ENCODE results near the gene COL18A1. TPM values are rescaled to one million over a fixed set of nuclear protein-coding genes. Genes with fewer than 3 reads are reported as not detected.

The COL18A1 gene
- polyA plus RNA-seq, 3 donors, result 0.80 to 4.1 (median 1.1) TPM

DNA sequence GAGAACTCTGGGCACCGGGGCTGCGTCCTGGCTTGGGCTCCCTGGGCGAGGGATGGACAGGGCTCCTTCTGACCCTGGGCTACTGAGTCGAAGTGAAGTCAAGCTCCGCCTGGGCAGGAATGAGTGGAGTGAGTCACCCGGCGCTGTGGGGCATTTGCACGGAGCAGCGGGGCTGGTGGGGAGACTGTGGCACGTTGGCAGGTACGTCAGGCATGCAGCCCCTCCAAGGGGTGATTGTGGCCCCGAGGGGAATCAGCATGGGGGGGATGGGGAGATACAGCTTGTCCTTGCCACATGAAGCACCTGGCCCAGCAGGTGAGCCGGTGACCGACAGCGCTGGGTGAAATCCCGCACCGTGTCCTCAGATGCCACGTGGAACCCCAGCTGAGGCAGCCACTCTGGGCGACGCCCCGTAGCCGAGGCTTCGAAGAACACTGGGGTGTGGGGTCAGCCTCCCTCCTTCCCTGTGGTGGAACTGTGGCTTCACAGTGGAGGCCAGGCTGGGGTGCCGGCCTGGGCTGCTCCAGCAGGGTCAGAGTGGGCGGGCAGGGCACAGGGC lies 62.3 kb downstream of the COL18A1 start:
- no peak overlapping the region for H3K4me2 ChIP-seq (replicated peaks; ENCODE audit: extremely low read depth, low read length, poor library complexity, severe bottlenecking)
- WGBS (ENCODE audit: insufficient coverage), result 96% methylated on average over 22 of the region's 25 CpGs
- Mint-ChIP-seq H3K27ac (no peak overlapping the region), H3K4me3 (no peak overlapping the region), H3K36me3 (no peaks in the 10 kb centered on the region), H3K4me1 (no peaks in the 10 kb centered on the region), H3K27me3 (ENCODE audit: low read depth in 3 of 3) (peaks cover 4 to 14% (median 13%) of the 10 kb centered on the region in 3 donors), H3K9me3 (peaks cover 0 to 14% (median 4%) of the 10 kb centered on the region in 7 donors)
- TF ChIP-seq, protein P1, sequence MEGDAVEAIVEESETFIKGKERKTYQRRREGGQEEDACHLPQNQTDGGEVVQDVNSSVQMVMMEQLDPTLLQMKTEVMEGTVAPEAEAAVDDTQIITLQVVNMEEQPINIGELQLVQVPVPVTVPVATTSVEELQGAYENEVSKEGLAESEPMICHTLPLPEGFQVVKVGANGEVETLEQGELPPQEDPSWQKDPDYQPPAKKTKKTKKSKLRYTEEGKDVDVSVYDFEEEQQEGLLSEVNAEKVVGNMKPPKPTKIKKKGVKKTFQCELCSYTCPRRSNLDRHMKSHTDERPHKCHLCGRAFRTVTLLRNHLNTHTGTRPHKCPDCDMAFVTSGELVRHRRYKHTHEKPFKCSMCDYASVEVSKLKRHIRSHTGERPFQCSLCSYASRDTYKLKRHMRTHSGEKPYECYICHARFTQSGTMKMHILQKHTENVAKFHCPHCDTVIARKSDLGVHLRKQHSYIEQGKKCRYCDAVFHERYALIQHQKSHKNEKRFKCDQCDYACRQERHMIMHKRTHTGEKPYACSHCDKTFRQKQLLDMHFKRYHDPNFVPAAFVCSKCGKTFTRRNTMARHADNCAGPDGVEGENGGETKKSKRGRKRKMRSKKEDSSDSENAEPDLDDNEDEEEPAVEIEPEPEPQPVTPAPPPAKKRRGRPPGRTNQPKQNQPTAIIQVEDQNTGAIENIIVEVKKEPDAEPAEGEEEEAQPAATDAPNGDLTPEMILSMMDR (IDR thresholded peaks at IDR 0.05), result no peak
- no peak overlapping the region for H3K4me3 ChIP-seq (replicated peaks in 1 of 3; ENCODE audit: low read depth in 2 of 3, low read length in 3 of 3)
- H2AFZ ChIP-seq (ENCODE audit: insufficient read depth, low read depth, low read length, poor library complexity, severe bottlenecking), result no peak overlapping the region
- no peak overlapping the region for H3K27ac ChIP-seq (ENCODE audit: low read depth in 1 of 2, low read length in 2 of 2)
- no peaks in the 10 kb centered on the region for H4K20me1 ChIP-seq (ENCODE audit: insufficient read depth, low read length)
- no peaks in the 10 kb centered on the region for H3K27me3 ChIP-seq (ENCODE audit: control insufficient read depth in 2 of 2, insufficient read depth in 2 of 2, low read length in 2 of 2)
- no peak overlapping the region for H3K9ac ChIP-seq (ENCODE audit: insufficient read depth, low read length, poor library complexity, severe bottlenecking)
- intact Hi-C loops (cut with micrococcal nuclease), result no loop called here
- no peaks in the 10 kb centered on the region for H3K36me3 ChIP-seq (replicated peaks in 1 of 2; ENCODE audit: control insufficient read depth in 1 of 2, insufficient read depth in 2 of 2, low read length in 2 of 2)
- H3K79me2 ChIP-seq (ENCODE audit: insufficient read depth, low read length), result no peaks in the 10 kb centered on the region
- H3K9me3 ChIP-seq (replicated peaks in 1 of 2; ENCODE audit: control insufficient read depth in 1 of 2, insufficient read depth in 1 of 2, low read length in 2 of 2), result peaks cover 0 to 3% of the 10 kb centered on the region in 2 donors
- H3K4me1 ChIP-seq (ENCODE audit: control insufficient read depth in 1 of 2, insufficient read depth in 2 of 2, low read length in 2 of 2), result no peaks in the 10 kb centered on the region
- no peak for DNase-seq

- H3K4me1 ChIP-seq (ENCODE audit: control insufficient read depth in 1 of 2, insufficient read depth in 2 of 2, low read length in 2 of 2), result no peaks in the 10 kb centered on the region
- TF ChIP-seq, protein P1 (IDR thresholded peaks at IDR 0.05), result no peak
- intact Hi-C loops (cut with micrococcal nuclease), result no loop called here
- H3K27ac ChIP-seq (ENCODE audit: low read depth in 1 of 2, low read length in 2 of 2), result no peak overlapping the region
- H3K9me3 ChIP-seq (replicated peaks in 1 of 2; ENCODE audit: control insufficient read depth in 1 of 2, insufficient read depth in 1 of 2, low read length in 2 of 2), result no peaks in the 10 kb centered on the region
- Mint-ChIP-seq H3K27me3 (ENCODE audit: low read depth in 3 of 3) (peaks cover 4 to 11% (median 8%) of the 10 kb centered on the region in 3 donors), H3K27ac (no peak overlapping the region), H3K36me3 (no peaks in the 10 kb centered on the region), H3K9me3 (peaks cover 0 to 4% (median under 1%) of the 10 kb centered on the region in 7 donors), H3K4me1 (no peaks in the 10 kb centered on the region), H3K4me3 (no peak overlapping the region)
- DNase-seq, result no peak
- no peaks in the 10 kb centered on the region for H3K79me2 ChIP-seq (ENCODE audit: insufficient read depth, low read length)
- H3K27me3 ChIP-seq (ENCODE audit: control insufficient read depth in 2 of 2, insufficient read depth in 2 of 2, low read length in 2 of 2), result no peaks in the 10 kb centered on the region
- no peaks in the 10 kb centered on the region for H4K20me1 ChIP-seq (ENCODE audit: insufficient read depth, low read length)
- H3K4me2 ChIP-seq (replicated peaks; ENCODE audit: extremely low read depth, low read length, poor library complexity, severe bottlenecking), result no peak overlapping the region
- WGBS (ENCODE audit: insufficient coverage), result 93% methylated on average over 42 of the region's 45 CpGs
- H3K9ac ChIP-seq (ENCODE audit: insufficient read depth, low read length, poor library complexity, severe bottlenecking), result no peak overlapping the region
- H2AFZ ChIP-seq (ENCODE audit: insufficient read depth, low read depth, low read length, poor library complexity, severe bottlenecking), result no peak overlapping the region
- no peaks in the 10 kb centered on the region for H3K36me3 ChIP-seq (replicated peaks in 1 of 2; ENCODE audit: control insufficient read depth in 1 of 2, insufficient read depth in 2 of 2, low read length in 2 of 2)
- H3K4me3 ChIP-seq (replicated peaks in 1 of 3; ENCODE audit: low read depth in 2 of 3, low read length in 3 of 3), result no peak overlapping the region
Measured at GRCh38 chr21:45468051-45468970, 63.3 kb downstream of the COL18A1 start.

Measured in CD14-positive monocyte (primary cell).